Liver (tissue), 9 donors: Measurements from ENCODE around the gene USP6NL. TPM values are rescaled to one million over a fixed set of nuclear protein-coding genes. Genes with fewer than 3 reads are reported as not detected.
"Not testable (repeated sequence)": the region's sequence is repeated elsewhere in the genome, so short reads cannot be mapped to it uniquely, and the experiment has no call there.

ENCODE experiments used
- DNase-seq: peaks from one replicate; pipeline ENCODE4 v3.0.0-alpha.2; 2017; ENCODE audit warnings: low spot score
- H3K27ac ChIP-seq, 2 donors: one replicate each; pipeline ENCODE4 v1.7.0; 2013; ENCODE audit warnings: inconsistent platforms in 2 of 2, low read length in 2 of 2, control low read depth in 1 of 2, low read depth in 1 of 2, mild to moderate bottlenecking in 1 of 2
- H3K27me3 ChIP-seq, 4 donors: one replicate each; pipeline versions ENCODE4 v1.6.1 to v1.7.0; 2013; ENCODE audit warnings: low read length in 3 of 4, inconsistent platforms in 1 of 4, mild to moderate bottlenecking in 1 of 4, moderate library complexity in 1 of 4; ENCODE audit not compliant: control insufficient read depth in 4 of 4, insufficient read depth in 4 of 4
- H3K36me3 ChIP-seq, 4 donors: one replicate each; pipeline versions ENCODE4 v1.6.1 to v1.7.0; 2013; ENCODE audit warnings: low read length in 3 of 4, mild to moderate bottlenecking in 3 of 4, low read depth in 1 of 4, moderate library complexity in 1 of 4; ENCODE audit not compliant: control insufficient read depth in 4 of 4, insufficient read depth in 3 of 4
- H3K4me1 ChIP-seq, 4 donors: one replicate each; pipeline versions ENCODE4 v1.6.1 to v1.7.0; 2013; ENCODE audit warnings: low read length in 3 of 4, mild to moderate bottlenecking in 3 of 4, moderate library complexity in 1 of 4; ENCODE audit not compliant: control insufficient read depth in 4 of 4, insufficient read depth in 4 of 4
- H3K4me3 ChIP-seq, 3 donors: one replicate each; pipeline versions ENCODE4 v1.6.1 to v1.7.0; 2013; ENCODE audit warnings: low read length in 3 of 3, control low read depth in 1 of 3, low read depth in 1 of 3, mild to moderate bottlenecking in 1 of 3
- H3K9ac ChIP-seq, 2 donors: one replicate each; pipeline ENCODE4 v1.7.0; 2013; ENCODE audit warnings: low read length in 2 of 2, mild to moderate bottlenecking in 2 of 2, moderate library complexity in 2 of 2, control low read depth in 1 of 2, low read depth in 1 of 2
- H3K9me3 ChIP-seq, 4 donors: one replicate each; pipeline versions ENCODE4 v1.6.1 to v1.7.0; 2013; ENCODE audit warnings: low read length in 3 of 4; ENCODE audit not compliant: control insufficient read depth in 4 of 4
- ATF3 ChIP-seq: IDR thresholded peaks from 2 replicates; pipeline ENCODE4 v1.6.1; 2016; ENCODE audit warnings: antibody characterized with exemption
- CTCF ChIP-seq: fragments of 150-350 bp; IDR thresholded peaks from 2 replicates; pipeline ENCODE4 v1.5.1; 2017; ENCODE audit warnings: improper control_type of control experiment, low read depth, low read length; ENCODE audit not compliant: missing input control
- FOXA1 ChIP-seq: IDR thresholded peaks from 2 replicates; pipeline ENCODE4 v1.6.1; 2016; ENCODE audit warnings: antibody characterized with exemption
- GABPA ChIP-seq, 2 donors: IDR thresholded peaks in 1 of 2; conservative IDR thresholded peaks in 1 of 2; 2 replicates each; pipeline ENCODE4 v1.6.1; 2016; ENCODE audit warnings: antibody characterized with exemption in 2 of 2, mild to moderate bottlenecking in 1 of 2, moderate library complexity in 1 of 2
- HNF4A ChIP-seq, 2 donors: conservative IDR thresholded peaks; 2 replicates each; pipeline ENCODE4 v1.6.1; 2016; ENCODE audit warnings: antibody characterized with exemption in 2 of 2, mild to moderate bottlenecking in 2 of 2
- HNF4G ChIP-seq: IDR thresholded peaks from 2 replicates; pipeline ENCODE4 v1.6.1; 2016; ENCODE audit warnings: antibody characterized with exemption
- JUND ChIP-seq, 2 donors: IDR thresholded peaks; 2 replicates each; pipeline ENCODE4 v1.6.1; 2016; ENCODE audit warnings: antibody characterized with exemption in 2 of 2
- MAX ChIP-seq: IDR thresholded peaks from 2 replicates; pipeline ENCODE4 v1.6.1; 2016; ENCODE audit warnings: antibody characterized with exemption
- NR2F2 ChIP-seq: IDR thresholded peaks from 2 replicates; pipeline ENCODE4 v1.6.1; 2016; ENCODE audit warnings: antibody characterized with exemption
- RXRA ChIP-seq, 2 donors: IDR thresholded peaks; 2 replicates each; pipeline ENCODE4 v1.6.1; 2017 to 2018; ENCODE audit warnings: antibody characterized with exemption in 2 of 2, mild to moderate bottlenecking in 1 of 2
- TAF1 ChIP-seq: conservative IDR thresholded peaks from 2 replicates; pipeline ENCODE4 v1.6.1; 2016; ENCODE audit warnings: antibody characterized with exemption, mild to moderate bottlenecking
- YY1 ChIP-seq: IDR thresholded peaks from 2 replicates; pipeline ENCODE4 v1.6.1; 2016; ENCODE audit warnings: antibody characterized with exemption, mild to moderate bottlenecking
- WGBS: extraction: QIAGEN DNeasy Blood & Tissue Kit; methylation state at CpG from one replicate; pipeline ENCODE4 v1.1.7; 2013; 5-methylcytosine and 5-hydroxymethylcytosine counted together
- polyA plus RNA-seq, 2 donors: library from polyadenylated mRNA; stranded (reverse) in 1 of 2; unstranded in 1 of 2; fragments of 200-250 nt in 1 of 2; fragments of >200 nt in 1 of 2; fragmentation: Nextera tagmentation in 1 of 2; extraction: Ambion mirVana in 1 of 2; gene quantifications; one replicate each; pipeline versions ENCODE4 v1.2.1 to v1.2.3, GENCODE V29; 2013 to 2015
- total RNA-seq, 2 donors: library from RNA; depleted of rRNA; stranded (reverse); fragments of >200 nt; gene quantifications; one replicate each; pipeline ENCODE4 v1.2.3, GENCODE V29; 2014
- donor health status: healthy.
- donor health status: healthy.
- donor health status: healthy.
- donor health status: healthy.
- donor health status: healthy.

The USP6NL gene
- total and polyA plus RNA-seq, 4 donors: 3.8 to 15.0 (median 10.2) TPM

GRCh38 chr10:11439523-11440053, 171.9 kb downstream of the USP6NL start (continued):
- TF ChIP-seq CTCF: no peak
- TF ChIP-seq ATF3: no peak
- TF ChIP-seq YY1: no peak
- TF ChIP-seq RXRA (IDR thresholded peaks at IDR 0.05): no peak
- TF ChIP-seq HNF4A (conservative IDR thresholded peaks at IDR 0.05): no peak

- H3K27me3 ChIP-seq: peaks cover 0 to 4% (median 0%) of the 10 kb centered on the region in 4 donors
- TF ChIP-seq ATF3: no peak
- H3K4me1 ChIP-seq: no peaks in the 10 kb centered on the region
- H3K9ac ChIP-seq: no peak overlapping the region
- H3K27ac ChIP-seq: no peak overlapping the region
- H3K36me3 ChIP-seq: no peaks in the 10 kb centered on the region
- DNase-seq: no peak
- no peaks in the 10 kb centered on the region for H3K9me3 ChIP-seq
- WGBS: 83% methylated on average over 26 of the region's 26 CpGs
- H3K4me3 ChIP-seq: no peak overlapping the region
Measured at GRCh38 chr10:11437391-11438142, 173.9 kb downstream of the USP6NL start.

- H3K27me3 ChIP-seq, DNase-seq, H3K4me3 ChIP-seq, H3K9me3 ChIP-seq, H3K27ac ChIP-seq, H3K4me1 ChIP-seq, H3K36me3 ChIP-seq, H3K9ac ChIP-seq: not testable (repeated sequence)
- WGBS: 94% methylated on average over 13 of the region's 13 CpGs
Measured at GRCh38 chr10:11436445-11436844, 175.0 kb downstream of the USP6NL start.

GRCh38 chr10:11435581-11435981, 175.9 kb downstream of the USP6NL start:
- DNase-seq: no peak
- TF ChIP-seq HNF4G (no peak), NR2F2 (no peak), RXRA (IDR thresholded peaks at IDR 0.05) (no peak), HNF4A (conservative IDR thresholded peaks at IDR 0.05) (no peak), JUND (IDR thresholded peaks at IDR 0.05) (no peak), TAF1 (no peak), GABPA (IDR thresholded peaks at IDR 0.05 in 1 of 2, conservative IDR thresholded peaks at IDR 0.05 in 1 of 2) (no peak), MAX (no peak), FOXA1 (no peak), ATF3 (no peak)
- H3K27ac ChIP-seq: no peak overlapping the region
- H3K4me1 ChIP-seq: no peaks in the 10 kb centered on the region
- H3K27me3 ChIP-seq: peaks cover 0 to 4% (median 0%) of the 10 kb centered on the region in 4 donors
- WGBS: 63% methylated on average over 9 of the region's 9 CpGs
- H3K9ac ChIP-seq: no peak overlapping the region
- H3K9me3 ChIP-seq: no peaks in the 10 kb centered on the region
- H3K36me3 ChIP-seq: no peaks in the 10 kb centered on the region
- H3K4me3 ChIP-seq: no peak overlapping the region
